HT1080 (cell line): ENCODE data around the gene HES4. TPM values are rescaled to one million over a fixed set of nuclear protein-coding genes. Genes with fewer than 3 reads are reported as not detected.

ENCODE experiments used
- DNase-seq: peaks from one replicate; pipeline ENCODE4 v3.0.0-alpha.2; 2015; ENCODE audit warnings: low read depth
- total RNA-seq: library from RNA; depleted of rRNA; stranded (reverse); fragments of >200 nt; shearing (Covaris generic); gene quantifications from 2 replicates; pipeline ENCODE4 v1.2.3, GENCODE V29; 2014

The HES4 gene
- total RNA-seq, 1 experiment from 2014 or later = 7.6 TPM

DNA sequence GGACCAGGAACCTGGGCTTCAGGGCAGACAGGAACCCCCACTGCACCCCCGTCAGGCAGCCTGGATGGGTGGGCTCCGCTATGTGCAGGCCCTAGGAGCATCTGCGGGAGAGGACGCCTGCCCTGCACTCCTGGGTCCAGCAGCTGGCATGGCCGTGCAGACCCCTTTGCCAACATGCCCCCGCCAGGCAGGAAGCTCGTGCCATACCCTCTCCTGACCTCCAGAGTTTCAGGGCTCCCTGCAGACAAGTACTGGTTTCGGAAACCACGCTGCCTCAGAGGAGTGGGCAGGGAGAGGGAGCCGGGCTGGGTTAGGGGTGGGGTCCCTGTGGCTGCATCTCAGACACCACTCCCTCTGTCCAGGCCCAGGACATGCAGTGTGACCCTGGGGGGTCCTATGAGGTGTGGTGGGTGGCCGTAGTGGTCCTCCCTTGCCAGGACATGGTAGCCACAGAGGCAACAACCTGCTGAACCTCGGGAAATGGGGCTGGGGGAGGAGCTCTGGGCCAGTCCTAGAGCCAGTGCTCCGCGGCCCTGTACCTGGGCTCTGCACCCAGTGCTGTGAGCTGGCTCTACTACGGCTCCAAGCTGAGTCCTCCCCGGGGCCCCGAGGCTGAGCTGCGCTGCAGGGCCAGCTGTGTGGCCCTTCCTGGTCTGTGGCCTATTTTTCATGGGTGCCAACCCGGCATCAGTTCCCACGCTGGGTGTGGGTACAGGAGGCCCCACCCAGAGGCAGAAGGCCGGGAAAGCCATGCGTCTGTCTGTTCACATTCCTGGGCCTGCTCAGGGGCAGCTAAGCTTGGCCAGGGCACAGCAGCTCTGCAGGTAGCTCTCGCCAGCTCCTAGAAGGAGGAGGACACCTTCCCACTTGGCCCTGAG is 32.2 kb downstream of the HES4 start:
- no peak for DNase-seq

DNA sequence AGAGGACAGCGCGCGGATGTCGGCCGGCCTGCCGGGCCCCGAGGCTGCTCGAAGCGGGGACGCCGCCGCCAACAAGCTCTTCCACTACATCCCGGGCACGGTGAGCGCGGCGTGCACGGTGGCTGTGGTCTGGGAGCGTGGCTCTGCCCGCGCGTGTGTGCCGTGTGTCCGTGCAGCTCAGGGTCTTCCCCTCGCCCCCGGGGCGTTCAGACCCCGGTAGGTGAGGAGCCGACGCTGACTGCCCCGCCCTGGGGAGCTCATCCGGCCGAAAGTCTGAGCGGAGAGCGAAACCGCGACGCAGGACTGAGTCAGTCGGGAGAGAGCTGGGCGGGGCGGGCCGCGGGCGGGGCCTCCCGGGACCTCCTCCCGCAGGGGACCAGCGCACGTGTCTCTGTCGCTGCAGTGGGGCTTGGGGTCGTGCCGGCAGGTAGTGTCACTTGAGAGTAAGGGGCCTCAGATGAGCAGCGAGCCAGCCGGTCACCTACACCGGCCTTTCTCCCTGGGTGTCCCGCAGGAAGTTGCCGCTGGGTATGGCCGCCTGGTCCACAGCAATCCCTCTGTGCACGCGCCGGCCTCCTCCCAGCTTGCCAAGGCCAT is 33.1 kb downstream of the HES4 start:
- DNase-seq = peak; percentile 71

DNA sequence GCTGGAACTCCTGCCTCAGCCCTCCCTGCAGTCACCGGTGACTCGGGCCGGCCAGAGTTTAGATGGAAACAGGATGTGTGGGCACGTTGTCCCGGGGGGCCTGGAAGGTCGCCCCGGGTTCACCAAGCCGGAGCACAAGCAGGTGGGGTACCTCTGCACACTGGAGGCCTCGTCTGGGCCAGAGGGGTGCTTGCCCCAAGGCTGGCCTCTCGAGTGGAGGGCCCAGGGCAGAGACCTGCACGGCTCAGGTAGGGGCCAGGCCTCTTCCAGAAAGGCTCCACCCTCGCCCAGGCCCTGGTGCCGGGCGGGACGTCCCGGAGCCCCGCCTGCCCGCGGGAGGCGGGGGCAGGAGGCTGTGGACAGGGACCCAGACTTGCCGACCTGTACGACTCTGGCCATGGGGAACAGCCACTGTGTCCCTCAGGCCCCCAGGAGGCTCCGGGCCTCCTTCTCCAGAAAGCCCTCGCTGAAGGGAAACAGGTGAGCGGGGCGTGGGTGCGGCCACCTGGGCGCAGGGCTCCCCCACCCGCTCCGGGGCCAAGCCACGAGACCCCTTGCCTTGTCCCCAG is 33.7 kb downstream of the HES4 start, which contains the start of gene PLEKHN1:
Gene PLEKHN1 (plus strand): TSS at position 348 of the 569 bp plus-strand sequence. CDS start 50 bp downstream, at position 398.
- DNase-seq = peak; percentile 68

DNA sequence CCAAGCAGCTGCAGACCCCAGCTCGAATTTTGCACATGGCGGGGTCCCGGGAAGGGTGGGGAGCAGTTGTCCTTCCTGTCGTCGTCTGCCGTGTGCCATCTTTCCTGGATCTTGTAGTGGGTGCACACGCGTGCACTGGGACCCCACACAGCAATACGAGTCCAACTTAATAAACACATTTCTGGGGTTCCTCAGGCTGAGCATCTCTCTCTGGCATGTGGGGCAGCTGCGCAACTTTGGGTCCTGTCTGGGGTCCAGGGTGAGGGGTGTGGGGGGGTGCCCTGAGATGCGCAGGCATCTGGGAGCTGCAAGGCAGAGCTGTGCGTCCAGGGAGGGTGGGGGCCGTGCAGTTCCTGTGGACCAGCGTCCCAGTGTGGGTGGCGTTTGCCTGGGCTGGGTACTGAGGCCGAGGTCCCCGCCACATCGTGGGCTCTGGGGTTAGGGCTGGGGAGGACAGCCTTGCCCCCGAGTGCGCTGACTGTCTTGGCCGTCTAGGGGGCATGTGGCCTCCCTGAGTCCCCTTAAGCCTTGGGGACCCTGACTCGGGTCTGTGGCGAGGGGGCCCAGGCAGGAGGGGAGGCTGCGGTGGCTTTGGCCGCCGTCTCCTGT is 34.3 kb downstream of the HES4 start:
- no peak for DNase-seq

DNA sequence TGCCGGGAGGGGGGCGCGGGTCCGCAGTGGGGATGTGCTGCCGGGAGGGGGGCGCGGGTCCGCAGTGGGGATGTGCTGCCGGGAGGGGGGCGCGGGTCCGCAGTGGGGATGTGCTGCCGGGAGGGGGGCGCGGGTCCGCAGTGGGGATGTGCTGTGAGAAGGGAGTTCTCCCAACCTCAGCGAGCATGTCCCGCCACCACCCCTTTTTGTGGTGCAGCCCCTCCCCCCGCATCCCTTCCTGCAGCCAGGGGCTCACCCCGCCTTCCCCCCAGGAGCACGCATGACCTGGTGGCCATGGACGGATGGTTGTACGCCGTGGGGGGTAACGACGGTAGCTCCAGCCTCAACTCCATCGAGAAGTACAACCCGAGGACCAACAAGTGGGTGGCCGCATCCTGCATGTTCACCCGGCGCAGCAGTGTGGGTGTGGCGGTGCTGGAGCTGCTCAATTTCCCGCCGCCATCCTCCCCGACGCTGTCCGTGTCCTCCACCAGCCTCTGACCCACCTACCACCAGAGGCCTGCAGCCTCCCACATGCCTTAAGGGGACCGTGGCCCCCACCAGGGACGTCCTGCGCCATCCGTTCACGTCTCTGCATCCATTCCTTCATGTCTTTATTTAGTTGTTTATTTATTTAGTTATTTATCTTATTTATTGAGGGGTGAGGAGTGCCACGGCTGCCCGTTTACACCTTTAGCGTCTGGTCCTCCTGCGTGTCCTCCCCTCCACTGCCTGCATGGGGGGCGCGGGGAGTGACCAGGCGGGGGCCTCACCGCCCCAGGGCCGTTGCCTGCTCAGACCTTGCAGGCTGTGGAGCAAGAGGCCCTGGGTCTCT is 35.0 kb downstream of the HES4 start:
- DNase-seq = no peak

DNA sequence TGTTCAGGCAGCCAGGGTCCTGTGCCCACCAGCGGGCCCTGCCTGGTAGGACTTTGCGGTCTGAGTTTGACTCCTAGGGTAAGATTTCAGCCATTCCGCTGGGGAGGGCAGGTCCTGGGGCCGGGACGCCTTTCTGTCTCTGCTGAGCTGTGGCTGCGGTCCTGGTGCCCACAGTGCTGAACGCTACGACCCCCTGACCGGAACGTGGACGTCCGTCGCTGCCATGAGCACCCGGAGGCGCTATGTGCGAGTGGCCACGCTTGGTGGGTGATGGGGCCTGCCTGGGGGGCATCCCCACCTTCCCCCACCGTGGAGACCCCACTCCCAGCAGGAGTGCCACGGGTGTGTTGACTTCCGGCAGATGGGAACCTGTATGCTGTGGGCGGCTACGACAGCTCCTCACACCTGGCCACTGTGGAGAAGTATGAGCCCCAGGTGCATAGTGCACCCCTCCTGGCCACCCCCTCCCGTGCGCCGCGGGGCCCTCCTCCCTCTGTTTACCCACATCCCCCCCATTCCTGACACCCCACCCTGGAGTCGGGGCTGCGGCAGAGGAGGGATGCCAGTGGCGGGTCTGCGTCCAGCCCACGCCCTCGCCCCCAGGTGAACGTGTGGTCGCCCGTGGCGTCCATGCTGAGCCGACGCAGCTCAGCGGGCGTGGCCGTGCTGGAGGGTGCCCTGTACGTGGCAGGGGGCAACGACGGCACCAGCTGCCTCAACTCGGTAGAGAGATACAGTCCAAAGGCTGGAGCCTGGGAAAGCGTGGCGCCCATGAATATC is 36.0 kb downstream of the HES4 start:
- DNase-seq = no peak

DNA sequence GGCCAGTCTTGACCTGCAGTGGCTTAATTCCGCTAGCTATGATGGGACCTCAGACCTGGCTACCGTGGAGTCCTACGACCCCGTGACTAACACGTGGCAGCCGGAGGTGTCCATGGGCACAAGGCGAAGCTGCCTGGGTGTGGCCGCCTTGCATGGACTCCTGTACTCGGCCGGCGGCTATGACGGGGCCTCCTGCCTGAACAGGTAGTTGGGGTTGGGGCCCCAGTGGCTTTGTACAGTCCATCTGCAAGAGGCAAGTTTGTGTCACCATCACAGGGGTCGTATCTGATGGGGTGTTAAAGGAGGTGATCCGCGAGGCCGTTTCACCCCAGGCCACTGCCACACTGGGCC is 36.6 kb downstream of the HES4 start:
- no peak for DNase-seq

DNA sequence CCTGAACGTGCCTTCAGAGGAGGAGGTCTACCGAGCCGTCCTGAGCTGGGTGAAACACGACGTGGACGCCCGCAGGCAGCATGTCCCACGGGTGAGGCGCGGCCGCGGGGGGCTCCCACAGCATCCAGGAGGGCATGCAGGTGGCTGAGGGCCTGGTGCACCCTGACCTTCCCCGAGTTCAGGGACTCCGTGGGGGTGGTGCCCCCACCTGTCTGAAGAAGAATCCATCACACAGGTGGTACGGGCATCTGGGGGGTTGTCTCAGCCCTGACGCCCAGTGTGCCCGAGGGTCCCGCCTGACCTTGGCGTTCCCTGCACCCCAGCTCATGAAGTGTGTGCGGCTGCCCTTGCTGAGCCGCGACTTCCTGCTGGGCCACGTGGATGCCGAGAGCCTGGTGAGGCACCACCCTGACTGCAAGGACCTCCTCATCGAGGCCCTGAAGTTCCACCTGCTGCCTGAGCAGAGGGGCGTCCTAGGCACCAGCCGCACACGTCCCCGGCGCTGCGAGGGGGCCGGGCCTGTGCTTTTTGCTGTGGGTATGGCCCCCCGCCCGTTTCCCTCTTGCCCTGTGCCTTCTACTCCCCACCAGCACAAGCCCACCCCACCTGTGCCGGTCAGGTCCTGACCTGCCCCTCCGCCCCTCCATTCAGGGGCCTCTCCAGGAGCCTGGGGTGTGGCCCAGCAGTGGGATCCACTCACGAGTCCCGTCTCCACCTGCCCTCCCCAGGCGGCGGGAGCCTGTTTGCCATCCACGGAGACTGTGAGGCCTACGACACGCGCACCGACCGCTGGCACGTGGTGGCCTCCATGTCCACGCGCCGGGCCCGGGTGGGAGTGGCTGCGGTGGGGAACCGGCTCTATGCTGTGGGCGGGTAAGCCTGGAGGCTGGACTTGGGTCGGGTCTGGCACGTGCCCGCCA is 37.3 kb downstream of the HES4 start:
- DNase-seq = no peak

DNA sequence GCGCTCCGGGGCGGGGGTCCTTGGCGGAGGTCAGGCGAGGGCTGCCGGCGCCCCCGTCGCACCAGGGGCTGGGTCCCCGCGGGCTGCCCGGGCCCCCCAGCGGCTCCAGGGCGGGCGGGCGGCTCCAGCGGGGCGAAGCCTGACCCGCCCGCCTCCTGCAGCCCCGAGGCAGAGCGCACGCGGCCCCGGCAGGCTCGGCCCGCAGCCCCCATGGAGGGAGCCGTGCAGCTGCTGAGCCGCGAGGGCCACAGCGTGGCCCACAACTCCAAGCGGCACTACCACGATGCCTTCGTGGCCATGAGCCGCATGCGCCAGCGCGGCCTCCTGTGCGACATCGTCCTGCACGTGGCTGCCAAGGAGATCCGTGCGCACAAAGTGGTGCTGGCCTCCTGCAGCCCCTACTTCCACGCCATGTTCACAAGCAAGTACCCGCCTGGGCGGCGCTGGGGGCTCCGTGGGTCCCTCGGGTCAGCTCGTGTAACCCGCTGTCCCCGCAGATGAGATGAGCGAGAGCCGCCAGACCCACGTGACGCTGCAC is 38.7 kb downstream of the HES4 start:
- DNase-seq = no peak

DNA sequence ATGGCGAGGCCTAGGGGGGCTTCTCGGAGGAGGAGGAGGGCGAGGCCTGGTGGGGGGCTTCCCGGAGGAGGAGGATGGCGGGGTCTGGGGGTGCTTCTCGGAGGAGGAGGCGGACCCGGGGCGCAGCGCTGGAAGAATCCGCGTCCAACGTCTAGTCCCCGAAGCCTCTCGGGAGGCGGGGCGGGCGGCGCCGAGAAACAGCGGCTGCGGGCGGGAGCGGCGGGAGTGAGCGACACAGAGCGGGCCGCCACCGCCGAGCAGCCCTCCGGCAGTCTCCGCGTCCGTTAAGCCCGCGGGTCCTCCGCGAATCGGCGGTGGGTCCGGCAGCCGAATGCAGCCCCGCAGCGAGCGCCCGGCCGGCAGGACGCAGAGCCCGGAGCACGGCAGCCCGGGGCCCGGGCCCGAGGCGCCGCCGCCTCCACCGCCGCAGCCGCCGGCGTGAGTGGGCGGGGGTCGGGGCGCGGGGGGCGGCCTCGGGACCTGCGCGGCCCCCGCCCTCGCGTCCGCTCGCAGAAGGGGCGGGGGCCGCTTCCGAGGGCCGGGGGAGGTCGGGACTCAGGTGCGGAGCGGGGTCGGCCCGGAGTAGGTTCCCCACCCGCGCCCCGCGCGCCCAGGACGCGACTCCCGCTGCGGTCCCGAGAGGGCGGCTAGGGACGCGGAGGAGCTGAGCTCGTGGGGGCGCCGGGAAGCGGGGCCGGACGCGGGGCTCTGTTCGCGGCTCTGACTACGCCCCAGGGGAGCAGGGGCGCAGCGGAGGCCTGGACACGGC is 39.4 kb downstream of the HES4 start, which contains the start of gene KLHL17:
Gene KLHL17 (plus strand): TSS at position 222 of the 769 bp plus-strand sequence. CDS start 110 bp downstream, at position 332.
- peak; percentile 66 for DNase-seq

DNA sequence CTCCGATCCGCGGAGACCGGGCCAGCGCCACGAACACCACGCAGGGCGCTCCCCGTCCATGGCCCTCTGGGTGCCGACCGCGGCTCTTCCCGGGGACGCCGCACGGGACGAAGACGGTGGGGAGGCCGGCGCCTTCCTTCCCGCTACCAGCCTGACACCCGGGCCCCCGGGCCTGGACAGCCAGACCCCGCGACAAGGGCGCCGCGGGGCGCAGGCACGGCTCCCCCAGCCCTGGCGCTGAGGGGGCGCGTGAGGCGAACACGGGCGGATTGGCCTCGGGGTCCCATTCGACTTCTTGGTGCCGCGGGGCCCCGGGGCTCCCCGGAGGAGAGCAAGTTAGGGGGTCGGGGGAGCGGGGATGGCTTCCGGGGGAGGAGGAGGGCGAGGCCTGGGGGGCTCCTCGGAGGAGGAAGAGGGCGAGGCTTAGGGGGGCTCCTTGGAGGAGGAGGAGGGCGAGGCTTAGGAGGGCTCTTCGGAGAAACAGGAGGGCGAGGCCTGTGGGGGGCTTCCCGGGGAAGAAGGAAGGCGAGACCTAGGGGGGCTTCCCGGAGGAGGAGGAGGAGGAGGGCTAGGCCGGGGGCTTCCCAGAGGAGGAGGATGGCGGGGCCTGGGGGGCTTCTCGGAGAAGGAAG is 40.0 kb downstream of the HES4 start:
- no peak for DNase-seq

DNA sequence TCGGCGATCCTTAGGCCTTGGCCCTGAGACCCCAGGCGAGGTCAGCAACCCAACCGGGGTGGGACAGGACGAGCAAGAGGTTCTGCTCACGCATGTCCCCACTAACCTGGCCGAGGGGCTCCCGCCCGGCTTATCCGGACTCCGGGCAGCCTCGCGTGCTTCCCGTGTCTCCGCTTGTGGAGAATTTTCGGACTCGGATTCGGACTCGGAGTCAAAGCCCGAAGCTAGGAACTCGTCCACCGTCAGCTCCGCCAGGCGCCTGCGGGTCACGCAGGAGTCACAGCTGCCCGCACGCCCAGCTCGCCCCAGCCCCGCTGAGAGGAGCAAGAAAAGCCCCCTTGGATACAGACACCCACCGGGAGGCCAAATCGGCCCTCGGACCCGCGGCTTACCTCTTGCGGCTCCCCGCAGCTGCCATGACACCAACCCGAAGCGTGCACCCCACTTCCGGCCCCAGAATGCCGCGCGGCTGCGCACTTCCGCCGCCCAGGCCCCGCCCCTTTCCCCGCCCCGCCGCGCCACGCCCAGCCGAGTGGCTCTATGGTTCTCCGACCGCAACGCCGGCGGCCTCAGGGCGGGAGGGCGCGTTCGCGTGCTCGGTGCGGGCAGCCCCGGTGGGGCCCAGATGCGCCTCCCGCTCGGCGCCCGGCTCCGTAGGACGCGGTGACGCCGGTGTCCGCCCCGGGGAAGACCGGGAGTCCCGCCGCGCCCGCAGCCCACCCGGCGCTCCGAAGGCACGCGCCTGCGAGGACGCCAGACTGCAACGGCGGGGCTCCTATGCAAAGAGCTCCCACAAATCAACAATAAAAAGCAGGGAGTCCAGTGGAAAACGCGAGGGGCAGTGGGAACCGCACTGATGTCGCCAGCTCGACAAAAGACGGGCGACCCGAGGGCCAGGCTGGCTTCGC is 40.8 kb downstream of the HES4 start, which contains the start of gene NOC2L:
Gene NOC2L (minus strand): TSS at position 434 of the 908 bp plus-strand sequence. CDS start 16 bp downstream, at position 418.
- DNase-seq = peak; percentile 68

DNA sequence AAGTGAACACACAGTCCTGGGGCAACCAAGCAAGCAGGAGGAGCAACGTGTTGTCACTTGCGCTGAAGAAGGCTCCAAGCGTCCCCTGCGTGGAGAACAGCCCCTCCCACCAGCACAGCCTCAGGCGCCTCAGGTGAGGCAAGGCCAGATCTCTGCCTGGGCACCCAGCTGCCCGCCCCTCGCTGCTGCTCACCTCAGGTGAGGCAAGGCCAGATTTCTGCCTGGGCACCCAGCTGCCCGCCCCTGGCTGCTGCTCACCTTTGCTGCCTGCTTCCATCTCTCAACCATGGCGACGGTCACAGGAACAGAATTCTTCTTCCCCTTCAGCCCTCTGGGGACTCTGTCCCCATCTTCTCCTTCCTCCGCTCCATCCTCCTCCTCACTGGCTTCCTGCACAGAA is 43.3 kb downstream of the HES4 start:
- DNase-seq = no peak

DNA sequence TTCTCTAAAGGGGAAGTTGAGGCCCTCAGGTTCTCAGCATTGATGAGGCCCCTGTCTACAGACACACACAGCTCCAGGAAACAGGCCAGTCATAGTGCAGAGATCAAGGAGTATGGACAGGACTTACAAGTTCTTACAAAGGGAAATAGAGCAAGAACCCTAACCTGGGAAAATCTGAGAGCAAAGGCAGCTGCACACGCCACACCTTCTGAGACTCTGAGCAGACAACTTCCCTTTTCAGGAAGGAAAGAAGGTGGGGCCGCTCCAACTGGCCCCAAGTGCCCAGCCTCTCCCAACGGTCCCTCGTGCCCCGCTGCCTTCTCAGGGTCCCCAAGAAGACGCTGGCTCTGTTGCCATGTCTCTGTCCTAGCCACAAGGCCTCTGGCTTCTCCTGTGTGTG is 44.4 kb downstream of the HES4 start:
- DNase-seq = no peak

DNA sequence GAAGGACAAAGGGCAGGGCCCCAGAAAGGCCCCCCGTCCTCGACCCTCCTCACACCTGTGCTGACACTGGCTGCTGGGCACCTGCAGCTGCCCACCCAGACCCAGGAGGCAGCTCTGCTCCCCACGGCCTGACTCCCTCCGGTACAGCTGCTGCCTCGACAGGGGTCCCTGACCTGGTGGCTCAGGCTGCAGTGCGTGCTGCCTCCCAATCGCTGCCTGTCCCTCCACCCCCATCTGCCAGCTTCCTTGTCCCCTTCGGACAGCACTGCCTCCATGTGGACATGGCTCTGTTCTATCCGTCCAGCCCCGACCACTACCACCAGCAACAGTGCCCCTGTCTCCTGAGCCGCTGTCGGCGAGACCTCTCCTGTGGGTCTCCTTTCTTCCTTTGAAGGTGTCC is 45.0 kb downstream of the HES4 start:
- DNase-seq = no peak
